K562 (cell line): Measurements from ENCODE around the gene LBHD2. TPM values are rescaled to one million over a fixed set of nuclear protein-coding genes. Genes with fewer than 3 reads are reported as not detected.

Experiments
- CBFA2T2 ChIP-seq: fragments of 450-650 bp; conservative IDR thresholded peaks from 2 replicates; pipeline ENCODE4 v1.6.1; 2017; ENCODE audit warnings: mild to moderate bottlenecking
- CREM ChIP-seq: IDR thresholded peaks from 2 replicates; pipeline ENCODE4 v1.6.1; 2014; ENCODE audit warnings: antibody characterized with exemption, low read depth
- EP300 ChIP-seq: IDR thresholded peaks from 2 replicates; pipeline ENCODE4 v1.6.1; 2012; ENCODE audit warnings: low read length, improper control_type of control experiment
- EP400 ChIP-seq: fragments of 450-650 bp; IDR thresholded peaks from 2 replicates; pipeline ENCODE4 v1.6.1; 2017; ENCODE audit warnings: antibody characterized with exemption, mild to moderate bottlenecking, moderate library complexity
- ETV1 ChIP-seq: fragments of 450-650 bp; conservative IDR thresholded peaks from 2 replicates; pipeline ENCODE4 v1.6.1; 2016; ENCODE audit warnings: missing genetic modification characterization, control low read depth, low read depth, missing compliant biosample characterization
- L3MBTL2 ChIP-seq: fragments of 450-650 bp; IDR thresholded peaks from 2 replicates; pipeline ENCODE4 v1.6.1; 2016; ENCODE audit warnings: mild to moderate bottlenecking, moderate library complexity
- MEF2A ChIP-seq: IDR thresholded peaks from 2 replicates; pipeline ENCODE4 v1.6.1; 2011; ENCODE audit warnings: low read depth, mild to moderate bottlenecking, low read length, moderate library complexity; ENCODE audit not compliant: control insufficient read depth
- MEF2D ChIP-seq: conservative IDR thresholded peaks from 2 replicates; pipeline ENCODE4 v1.6.1; 2016; ENCODE audit warnings: low read depth, missing genetic modification characterization, missing compliant biosample characterization
- MIER1 ChIP-seq: fragments of 450-650 bp; IDR thresholded peaks from 2 replicates; pipeline ENCODE4 v1.6.1; 2016; ENCODE audit warnings: antibody characterized with exemption, mild to moderate bottlenecking, low read depth
- NCOR1 ChIP-seq: fragments of 450-650 bp; IDR thresholded peaks from 2 replicates; pipeline ENCODE4 v1.6.1; 2016; ENCODE audit warnings: mild to moderate bottlenecking, moderate library complexity
- NFIC ChIP-seq: fragments of 450-650 bp; IDR thresholded peaks from 2 replicates; pipeline ENCODE4 v1.6.1; 2017; ENCODE audit warnings: mild to moderate bottlenecking, inconsistent platforms
- PURB ChIP-seq: sonication (generic); formaldehyde crosslinking; IDR thresholded peaks from 2 replicates; pipeline ENCODE4 v1.9.0; 2021; ENCODE audit warnings: low read depth, mild to moderate bottlenecking, missing genetic modification reagents
- ZFX ChIP-seq: sonication (generic); formaldehyde crosslinking; IDR thresholded peaks from 2 replicates; pipeline ENCODE4 v1.8.0; 2022; ENCODE audit warnings: mild to moderate bottlenecking, missing genetic modification reagents, moderate library complexity
- ZKSCAN8 ChIP-seq: fragments of 200-800 bp; sonication (Bioruptor generic); IDR thresholded peaks from 2 replicates; pipeline ENCODE4 v1.6.1; 2016; ENCODE audit warnings: missing genetic modification characterization, missing compliant biosample characterization
- ZNF175 ChIP-seq: fragments of 200-800 bp; sonication (Bioruptor generic); IDR thresholded peaks from 2 replicates; pipeline ENCODE4 v1.6.1; 2016; ENCODE audit warnings: low read depth, mild to moderate bottlenecking, missing genetic modification characterization, missing compliant biosample characterization
- ZNF584 ChIP-seq: fragments of 200-800 bp; sonication (Bioruptor generic); IDR thresholded peaks from 2 replicates; pipeline ENCODE4 v1.6.1; 2016; ENCODE audit warnings: low read depth, mild to moderate bottlenecking, missing genetic modification characterization, missing compliant biosample characterization
- ZNF695 ChIP-seq: fragments of 450-650 bp; formaldehyde crosslinking; IDR thresholded peaks from 2 replicates; pipeline ENCODE4 v1.4.0; 2020; ENCODE audit warnings: mild to moderate bottlenecking, moderate library complexity
- ZNF766 ChIP-seq: fragments of 200-800 bp; sonication (Bioruptor generic); conservative IDR thresholded peaks from 2 replicates; pipeline ENCODE4 v1.6.1; 2016; ENCODE audit warnings: missing genetic modification characterization, missing compliant biosample characterization
- ZNF830 ChIP-seq: fragments of 250-450 bp; sonication (Bioruptor Pico); IDR thresholded peaks from 2 replicates; pipeline ENCODE4 v1.5.0; 2021; ENCODE audit warnings: mild to moderate bottlenecking
- polyA plus RNA-seq, 8 experiments: library from polyadenylated mRNA; depleted of rRNA in 4 of 8; stranded (reverse) in 5 of 8; unstranded in 3 of 8; fragments of >200 nt; fragmentation: Nextera tagmentation in 2 of 8; fragmentation: Illumina TruSeq in 1 of 8; extraction: Ambion mirVana in 2 of 8; extraction: Trizol in 1 of 8; gene quantifications; 2 replicates each; pipeline versions ENCODE4 v1.2.1 to v1.2.3, GENCODE V29; 2011 to 2014; ENCODE audit warnings: inconsistent platforms in 1 of 8, missing spikeins in 1 of 8
- total RNA-seq, 7 experiments: library from RNA; depleted of rRNA in 6 of 7; stranded (reverse); fragments of >200 nt in 6 of 7; fragmentation: Illumina TruSeq in 2 of 7; extraction: Trizol in 2 of 7; gene quantifications; 2 replicates each; pipeline versions ENCODE4 v1.2.1 to v1.2.3, GENCODE V29; 2011 to 2021; ENCODE audit warnings: low replicate concordance in 1 of 7
- TF ChIP-seq, protein P1 (sequence below), 2 experiments: fragments of 450-650 bp; IDR thresholded peaks; 2 replicates each; pipeline ENCODE4 v1.6.1; 2016
- TF ChIP-seq, protein P2 (sequence below): fragments of 450-650 bp; IDR thresholded peaks from 2 replicates; pipeline ENCODE4 v1.6.1; 2017; ENCODE audit warnings: antibody characterized with exemption, mild to moderate bottlenecking
- TF ChIP-seq, protein P3 (sequence below): fragments of 250-450 bp; sonication (Bioruptor Pico); IDR thresholded peaks from 2 replicates; pipeline ENCODE4 v1.5.0; 2020; ENCODE audit warnings: mild to moderate bottlenecking, borderline replicate concordance

Gene LBHD2
- total and polyA plus RNA-seq, 9 of the 15 experiments (the other 6 are each of a cell fraction or from before 2014, with no cell fraction given) = not detected

DNA sequence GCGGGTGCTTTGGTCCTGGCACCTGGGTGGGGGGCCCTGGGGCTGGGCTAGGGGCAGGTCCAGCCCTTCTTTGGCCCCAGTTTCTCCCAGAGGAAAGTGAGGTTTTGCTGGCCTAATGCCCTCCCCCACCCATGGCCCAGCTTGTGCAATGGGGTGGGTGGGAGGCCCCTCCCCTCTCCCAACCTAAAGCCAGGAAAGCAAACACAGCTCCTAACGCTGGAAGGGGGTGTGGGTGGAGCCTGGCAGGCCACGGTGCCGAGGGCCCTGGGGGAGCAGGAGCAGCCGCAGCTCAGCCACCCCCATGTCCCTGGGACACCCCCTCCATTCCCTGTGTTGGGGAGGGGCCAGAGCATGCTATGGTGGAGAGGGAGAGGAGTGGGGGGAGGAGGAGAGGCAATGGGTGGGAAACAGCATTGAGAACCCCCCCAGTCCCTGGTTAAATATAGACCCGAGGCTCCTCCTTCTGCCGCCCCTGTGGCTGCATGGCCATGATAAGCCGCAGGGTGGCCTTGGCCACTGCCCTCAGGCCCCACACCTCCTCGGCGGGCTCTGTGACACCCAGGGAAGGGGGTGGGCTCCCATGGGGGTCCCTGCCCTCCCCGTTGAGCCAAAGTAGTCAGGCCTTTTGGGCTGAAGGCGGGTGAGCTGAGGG is 15.2 kb downstream of the LBHD2 start (continued):
- TF ChIP-seq ZNF830 (CRISPR knock-in tag) = no peak
- TF ChIP-seq, protein P1, sequence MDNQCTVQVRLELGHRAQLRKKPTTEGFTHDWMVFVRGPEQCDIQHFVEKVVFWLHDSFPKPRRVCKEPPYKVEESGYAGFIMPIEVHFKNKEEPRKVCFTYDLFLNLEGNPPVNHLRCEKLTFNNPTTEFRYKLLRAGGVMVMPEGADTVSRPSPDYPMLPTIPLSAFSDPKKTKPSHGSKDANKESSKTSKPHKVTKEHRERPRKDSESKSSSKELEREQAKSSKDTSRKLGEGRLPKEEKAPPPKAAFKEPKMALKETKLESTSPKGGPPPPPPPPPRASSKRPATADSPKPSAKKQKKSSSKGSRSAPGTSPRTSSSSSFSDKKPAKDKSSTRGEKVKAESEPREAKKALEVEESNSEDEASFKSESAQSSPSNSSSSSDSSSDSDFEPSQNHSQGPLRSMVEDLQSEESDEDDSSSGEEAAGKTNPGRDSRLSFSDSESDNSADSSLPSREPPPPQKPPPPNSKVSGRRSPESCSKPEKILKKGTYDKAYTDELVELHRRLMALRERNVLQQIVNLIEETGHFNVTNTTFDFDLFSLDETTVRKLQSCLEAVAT (IDR thresholded peaks at IDR 0.05) = no peak
- TF ChIP-seq, protein P2, sequence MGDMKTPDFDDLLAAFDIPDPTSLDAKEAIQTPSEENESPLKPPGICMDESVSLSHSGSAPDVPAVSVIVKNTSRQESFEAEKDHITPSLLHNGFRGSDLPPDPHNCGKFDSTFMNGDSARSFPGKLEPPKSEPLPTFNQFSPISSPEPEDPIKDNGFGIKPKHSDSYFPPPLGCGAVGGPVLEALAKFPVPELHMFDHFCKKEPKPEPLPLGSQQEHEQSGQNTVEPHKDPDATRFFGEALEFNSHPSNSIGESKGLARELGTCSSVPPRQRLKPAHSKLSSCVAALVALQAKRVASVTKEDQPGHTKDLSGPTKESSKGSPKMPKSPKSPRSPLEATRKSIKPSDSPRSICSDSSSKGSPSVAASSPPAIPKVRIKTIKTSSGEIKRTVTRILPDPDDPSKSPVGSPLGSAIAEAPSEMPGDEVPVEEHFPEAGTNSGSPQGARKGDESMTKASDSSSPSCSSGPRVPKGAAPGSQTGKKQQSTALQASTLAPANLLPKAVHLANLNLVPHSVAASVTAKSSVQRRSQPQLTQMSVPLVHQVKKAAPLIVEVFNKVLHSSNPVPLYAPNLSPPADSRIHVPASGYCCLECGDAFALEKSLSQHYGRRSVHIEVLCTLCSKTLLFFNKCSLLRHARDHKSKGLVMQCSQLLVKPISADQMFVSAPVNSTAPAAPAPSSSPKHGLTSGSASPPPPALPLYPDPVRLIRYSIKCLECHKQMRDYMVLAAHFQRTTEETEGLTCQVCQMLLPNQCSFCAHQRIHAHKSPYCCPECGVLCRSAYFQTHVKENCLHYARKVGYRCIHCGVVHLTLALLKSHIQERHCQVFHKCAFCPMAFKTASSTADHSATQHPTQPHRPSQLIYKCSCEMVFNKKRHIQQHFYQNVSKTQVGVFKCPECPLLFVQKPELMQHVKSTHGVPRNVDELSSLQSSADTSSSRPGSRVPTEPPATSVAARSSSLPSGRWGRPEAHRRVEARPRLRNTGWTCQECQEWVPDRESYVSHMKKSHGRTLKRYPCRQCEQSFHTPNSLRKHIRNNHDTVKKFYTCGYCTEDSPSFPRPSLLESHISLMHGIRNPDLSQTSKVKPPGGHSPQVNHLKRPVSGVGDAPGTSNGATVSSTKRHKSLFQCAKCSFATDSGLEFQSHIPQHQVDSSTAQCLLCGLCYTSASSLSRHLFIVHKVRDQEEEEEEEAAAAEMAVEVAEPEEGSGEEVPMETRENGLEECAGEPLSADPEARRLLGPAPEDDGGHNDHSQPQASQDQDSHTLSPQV = peak; percentile 39; the same call in 1 of the 2 replicates
- no peak for TF ChIP-seq ZNF584 (CRISPR knock-in tag)
- TF ChIP-seq, protein P3, sequence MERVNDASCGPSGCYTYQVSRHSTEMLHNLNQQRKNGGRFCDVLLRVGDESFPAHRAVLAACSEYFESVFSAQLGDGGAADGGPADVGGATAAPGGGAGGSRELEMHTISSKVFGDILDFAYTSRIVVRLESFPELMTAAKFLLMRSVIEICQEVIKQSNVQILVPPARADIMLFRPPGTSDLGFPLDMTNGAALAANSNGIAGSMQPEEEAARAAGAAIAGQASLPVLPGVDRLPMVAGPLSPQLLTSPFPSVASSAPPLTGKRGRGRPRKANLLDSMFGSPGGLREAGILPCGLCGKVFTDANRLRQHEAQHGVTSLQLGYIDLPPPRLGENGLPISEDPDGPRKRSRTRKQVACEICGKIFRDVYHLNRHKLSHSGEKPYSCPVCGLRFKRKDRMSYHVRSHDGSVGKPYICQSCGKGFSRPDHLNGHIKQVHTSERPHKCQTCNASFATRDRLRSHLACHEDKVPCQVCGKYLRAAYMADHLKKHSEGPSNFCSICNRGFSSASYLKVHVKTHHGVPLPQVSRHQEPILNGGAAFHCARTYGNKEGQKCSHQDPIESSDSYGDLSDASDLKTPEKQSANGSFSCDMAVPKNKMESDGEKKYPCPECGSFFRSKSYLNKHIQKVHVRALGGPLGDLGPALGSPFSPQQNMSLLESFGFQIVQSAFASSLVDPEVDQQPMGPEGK (CRISPR knock-in tag) = no peak
- peak; percentile 54 for TF ChIP-seq CBFA2T2
- no peak for TF ChIP-seq ZNF695 (CRISPR knock-in tag)
- TF ChIP-seq ZNF766 (CRISPR knock-in tag) = no peak
- peak; percentile 94 for TF ChIP-seq MEF2A
- peak; percentile 55; the same call in 1 of the 2 replicates for TF ChIP-seq EP300
- no peak for TF ChIP-seq ETV1 (tag)
- TF ChIP-seq MIER1 = no peak
- no peak for TF ChIP-seq PURB (CRISPR knock-in tag)
- peak; percentile 57; the same call in 1 of the 2 replicates for TF ChIP-seq MEF2D
- TF ChIP-seq CREM = 0 out of 2 replicates have a peak, but pooled peaks have one; percentile 34
- TF ChIP-seq ZNF175 (CRISPR knock-in tag) = no peak
- TF ChIP-seq NCOR1 = peak; percentile 65
- peak; percentile 29; the same call in 1 of the 2 replicates for TF ChIP-seq L3MBTL2
- TF ChIP-seq ZFX (CRISPR knock-in tag) = peak; percentile 47; the same call in 1 of the 2 replicates
- no peak for TF ChIP-seq ZKSCAN8 (CRISPR knock-in tag)
- TF ChIP-seq EP400 = peak; percentile 18; the same call in 1 of the 2 replicates
- TF ChIP-seq NFIC = 0 out of 2 replicates have a peak, but pooled peaks have one; percentile 16
